ENCODE measurements around the gene FCSK.
"Not testable (repeated sequence)": the region's sequence is repeated elsewhere in the genome, so short reads cannot be mapped to it uniquely, and the experiment has no call there.

Gene FCSK

GRCh38 chr16:70442344-70442743 lies 12.1 kb upstream of the FCSK start:
- H3K27me3 ChIP-seq (ENCODE audit: control insufficient read depth, insufficient read depth, low read length), result no peaks in the 10 kb centered on the region
- no peaks in the 10 kb centered on the region for H3K36me3 ChIP-seq (ENCODE audit: control insufficient read depth, insufficient read depth, low read length)
- H3K4me3 ChIP-seq (ENCODE audit: low read depth, low read length), result no peak overlapping the region
- no peak overlapping the region for H3K27ac ChIP-seq (ENCODE audit: low read depth, low read length)
- no peak overlapping the region for H3K9ac ChIP-seq (ENCODE audit: low read depth, low read length)
- H3K9me3 ChIP-seq (ENCODE audit: control insufficient read depth, insufficient read depth, low read length), result no peaks in the 10 kb centered on the region
- peaks cover 14% of the 10 kb centered on the region for H3K4me1 ChIP-seq (ENCODE audit: control insufficient read depth, insufficient read depth, low read length)

DNA sequence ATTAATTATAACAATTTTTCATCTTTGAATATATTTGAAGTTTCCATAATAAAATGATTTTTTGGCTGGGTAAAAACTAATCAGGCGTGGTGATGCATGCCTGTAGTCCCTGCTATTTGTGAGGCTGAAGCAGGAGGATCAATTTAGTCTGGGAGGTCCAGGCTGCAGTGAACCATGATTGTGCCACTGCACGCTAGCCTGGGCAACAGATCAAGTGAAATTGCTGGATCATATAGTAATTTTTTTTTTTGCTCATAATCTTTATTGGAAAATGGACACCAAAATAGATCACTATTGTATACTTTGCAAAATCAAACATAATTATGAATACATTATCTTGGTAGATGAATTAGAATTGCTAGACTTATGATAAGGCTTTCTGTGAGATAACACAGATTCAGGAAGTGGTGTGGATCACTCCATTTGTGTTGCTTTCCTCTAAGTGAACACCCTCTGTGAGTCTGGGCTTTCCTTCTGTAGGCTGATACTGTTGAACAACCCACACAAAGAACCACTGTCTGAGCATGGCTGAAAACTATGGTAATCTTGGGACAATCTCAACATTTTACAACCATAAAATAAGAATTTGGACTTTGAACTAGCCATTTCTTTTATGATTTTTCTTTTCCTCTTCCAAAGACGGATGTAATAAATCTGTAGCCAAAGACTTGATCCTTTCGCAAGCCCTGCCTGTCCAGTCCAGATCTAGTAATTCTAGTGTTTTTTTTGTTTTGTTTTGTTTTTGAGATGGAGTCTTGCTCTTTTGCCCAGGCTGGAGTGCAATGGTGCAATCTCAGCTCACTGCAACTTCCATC lies 9.9 kb upstream of the FCSK start:
- Histone ChIP-seq H3K27me3 (ENCODE audit: control insufficient read depth, insufficient read depth, low read length) (no peaks in the 10 kb centered on the region), H3K9me3 (ENCODE audit: control insufficient read depth, insufficient read depth, low read length) (no peaks in the 10 kb centered on the region), H3K9ac (ENCODE audit: low read depth, low read length) (no peak overlapping the region), H3K4me3 (ENCODE audit: low read depth, low read length) (no peak overlapping the region), H3K4me1 (ENCODE audit: control insufficient read depth, insufficient read depth, low read length) (peaks cover 5% of the 10 kb centered on the region; the same call in 1 of the 2 replicates), H3K27ac (ENCODE audit: low read depth, low read length) (no peak overlapping the region), H3K36me3 (ENCODE audit: control insufficient read depth, insufficient read depth, low read length) (no peaks in the 10 kb centered on the region)

- H3K4me3 ChIP-seq (ENCODE audit: low read depth, low read length), result no peak overlapping the region
- H3K9ac ChIP-seq (ENCODE audit: low read depth, low read length), result no peak overlapping the region
- no peak overlapping the region for H3K27ac ChIP-seq (ENCODE audit: low read depth, low read length)
- no peaks in the 10 kb centered on the region for H3K36me3 ChIP-seq (ENCODE audit: control insufficient read depth, insufficient read depth, low read length)
- no peaks in the 10 kb centered on the region for H3K9me3 ChIP-seq (ENCODE audit: control insufficient read depth, insufficient read depth, low read length)
- H3K4me1 ChIP-seq (ENCODE audit: control insufficient read depth, insufficient read depth, low read length), result no peaks in the 10 kb centered on the region
- no peaks in the 10 kb centered on the region for H3K27me3 ChIP-seq (ENCODE audit: control insufficient read depth, insufficient read depth, low read length)
These were observed 6.3 kb upstream of the FCSK start for GRCh38 chr16:70448075-70448474.

DNA sequence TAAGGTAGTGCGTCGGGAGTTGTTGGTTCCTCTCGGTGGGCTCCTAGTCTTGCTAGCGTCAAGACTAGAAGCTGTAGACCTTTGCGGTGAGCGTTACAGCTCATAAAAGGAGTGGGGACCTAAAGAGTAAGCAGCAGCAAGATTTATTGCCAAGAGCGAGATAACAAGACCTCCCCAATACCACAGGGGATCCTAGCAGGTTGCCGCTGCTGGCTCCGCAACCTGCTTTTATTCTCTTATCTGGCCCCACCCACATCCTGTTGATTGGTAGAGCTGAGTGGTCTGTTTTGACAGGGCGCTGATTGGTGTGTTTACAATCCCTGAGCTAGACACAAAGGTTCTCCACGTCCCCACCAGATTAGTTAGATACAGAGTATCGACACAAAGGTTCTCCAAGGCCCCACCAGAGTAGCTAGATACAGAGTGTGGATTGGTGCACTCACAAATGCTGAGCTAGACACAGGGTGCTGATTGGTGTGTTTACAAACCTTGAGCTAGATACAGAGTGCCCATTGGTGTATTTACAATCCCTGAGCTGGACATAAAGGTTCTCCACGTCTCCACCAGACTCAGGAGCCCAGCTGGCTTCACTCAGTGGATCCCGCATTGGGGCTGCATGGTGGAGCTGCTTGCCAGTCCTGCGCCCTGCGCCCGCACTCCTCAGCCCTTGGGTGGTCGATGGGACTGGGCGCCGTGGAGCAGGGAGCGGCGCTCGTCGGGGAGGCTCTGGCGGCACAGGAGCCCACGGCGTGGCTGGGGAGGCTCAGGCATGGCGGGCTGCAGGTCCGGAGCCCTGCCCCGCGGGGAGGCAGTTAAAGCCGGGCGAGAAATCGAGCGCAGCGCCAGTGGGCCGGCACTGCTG lies 4.0 kb upstream of the FCSK start:
- H3K4me3 ChIP-seq (ENCODE audit: low read depth, low read length); H3K4me1 ChIP-seq (ENCODE audit: control insufficient read depth, insufficient read depth, low read length); H3K9me3 ChIP-seq (ENCODE audit: control insufficient read depth, insufficient read depth, low read length); H3K27me3 ChIP-seq (ENCODE audit: control insufficient read depth, insufficient read depth, low read length); H3K36me3 ChIP-seq (ENCODE audit: control insufficient read depth, insufficient read depth, low read length); H3K9ac ChIP-seq (ENCODE audit: low read depth, low read length); H3K27ac ChIP-seq (ENCODE audit: low read depth, low read length): not testable (repeated sequence)

- not testable (repeated sequence) for H3K27me3 ChIP-seq (ENCODE audit: control insufficient read depth, insufficient read depth, low read length); H3K36me3 ChIP-seq (ENCODE audit: control insufficient read depth, insufficient read depth, low read length); H3K9ac ChIP-seq (ENCODE audit: low read depth, low read length); H3K4me1 ChIP-seq (ENCODE audit: control insufficient read depth, insufficient read depth, low read length); H3K9me3 ChIP-seq (ENCODE audit: control insufficient read depth, insufficient read depth, low read length); H3K4me3 ChIP-seq (ENCODE audit: low read depth, low read length); H3K27ac ChIP-seq (ENCODE audit: low read depth, low read length)
These were observed 3.4 kb upstream of the FCSK start for GRCh38 chr16:70451004-70451340.

- H3K9me3 ChIP-seq (ENCODE audit: control insufficient read depth, insufficient read depth, low read length), result no peaks in the 10 kb centered on the region
- H3K27me3 ChIP-seq (ENCODE audit: control insufficient read depth, insufficient read depth, low read length), result no peaks in the 10 kb centered on the region
- H3K4me3 ChIP-seq (ENCODE audit: low read depth, low read length), result peak overlapping the region; percentile 84
- no peaks in the 10 kb centered on the region for H3K36me3 ChIP-seq (ENCODE audit: control insufficient read depth, insufficient read depth, low read length)
- peak overlapping the region; percentile 98 for H3K27ac ChIP-seq (ENCODE audit: low read depth, low read length)
- peak overlapping the region; percentile 99 for H3K9ac ChIP-seq (ENCODE audit: low read depth, low read length)
- H3K4me1 ChIP-seq (ENCODE audit: control insufficient read depth, insufficient read depth, low read length), result no peaks in the 10 kb centered on the region
These were observed 1.1 kb upstream of the FCSK start for GRCh38 chr16:70453117-70453891.

GRCh38 chr16:70453892-70454221 lies 538 bp upstream of the FCSK start:
- H3K4me1 ChIP-seq (ENCODE audit: control insufficient read depth, insufficient read depth, low read length), result no peaks in the 10 kb centered on the region
- peak overlapping the region; percentile 99 for H3K9ac ChIP-seq (ENCODE audit: low read depth, low read length)
- no peaks in the 10 kb centered on the region for H3K9me3 ChIP-seq (ENCODE audit: control insufficient read depth, insufficient read depth, low read length)
- no peaks in the 10 kb centered on the region for H3K27me3 ChIP-seq (ENCODE audit: control insufficient read depth, insufficient read depth, low read length)
- no peaks in the 10 kb centered on the region for H3K36me3 ChIP-seq (ENCODE audit: control insufficient read depth, insufficient read depth, low read length)
- peak overlapping the region; percentile 84 for H3K4me3 ChIP-seq (ENCODE audit: low read depth, low read length)
- peak overlapping the region; percentile 98 for H3K27ac ChIP-seq (ENCODE audit: low read depth, low read length)

DNA sequence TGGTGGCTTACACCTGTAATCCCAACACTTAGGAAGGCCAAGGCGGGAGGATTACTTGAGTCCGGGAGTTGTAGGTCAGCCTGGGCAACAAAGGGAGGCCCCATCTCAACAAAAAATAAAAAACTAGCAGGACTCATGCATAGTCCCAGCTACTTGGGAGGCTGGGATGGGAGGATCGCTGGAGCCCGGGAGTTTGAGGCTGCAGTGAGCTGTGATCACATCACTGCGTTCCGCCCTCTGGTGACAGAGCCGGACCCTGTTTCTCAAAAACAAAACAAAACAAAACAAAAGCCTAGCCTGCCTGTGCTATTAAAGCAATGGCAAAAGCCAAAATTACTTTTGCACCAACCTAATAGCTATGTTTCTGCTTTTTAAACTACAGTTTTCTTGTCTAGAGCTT lies 1.5 kb downstream of the FCSK start:
- Histone ChIP-seq H3K9ac (ENCODE audit: low read depth, low read length) (no peak overlapping the region), H3K27ac (ENCODE audit: low read depth, low read length) (no peak overlapping the region)

DNA sequence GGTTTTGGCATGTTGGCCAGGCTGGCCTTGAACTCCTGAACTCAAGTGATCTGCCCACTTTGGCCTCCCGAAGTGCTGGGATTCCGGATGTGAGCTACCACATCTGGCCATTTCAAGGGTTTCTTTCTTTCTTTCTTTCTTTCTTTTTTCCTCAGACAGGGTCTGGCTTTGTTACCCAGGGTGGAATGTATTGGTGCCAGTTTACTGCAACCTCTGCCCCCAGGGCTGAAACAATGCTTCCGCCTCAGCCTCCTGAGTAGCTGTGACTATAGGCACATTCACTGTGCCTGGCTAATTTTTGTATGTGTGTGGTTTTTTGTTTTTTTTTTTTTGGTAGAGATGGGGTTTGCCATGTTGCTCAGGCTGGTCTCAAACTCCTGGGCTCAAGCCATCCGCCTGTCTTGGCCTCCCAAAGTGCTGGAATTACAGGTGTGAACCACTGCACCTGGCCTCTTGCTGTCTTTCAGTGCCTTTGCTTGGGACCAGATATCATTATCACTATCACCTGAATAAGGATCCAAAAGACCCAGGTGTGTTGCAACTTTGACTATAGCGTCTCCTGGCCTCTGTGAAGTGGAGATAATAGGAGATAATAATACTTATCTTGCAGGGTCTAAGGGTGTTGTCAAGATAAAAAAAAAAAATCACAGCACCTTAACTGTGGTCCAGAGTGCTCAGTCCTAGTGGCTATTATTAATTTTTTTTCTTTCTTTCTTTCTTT lies 3.2 kb downstream of the FCSK start:
- H3K36me3 ChIP-seq (ENCODE audit: control insufficient read depth, insufficient read depth, low read length), result no peaks in the 10 kb centered on the region
- H3K9me3 ChIP-seq (ENCODE audit: control insufficient read depth, insufficient read depth, low read length), result no peaks in the 10 kb centered on the region
- no peak overlapping the region for H3K4me3 ChIP-seq (ENCODE audit: low read depth, low read length)
- no peak overlapping the region for H3K9ac ChIP-seq (ENCODE audit: low read depth, low read length)
- H3K4me1 ChIP-seq (ENCODE audit: control insufficient read depth, insufficient read depth, low read length), result no peaks in the 10 kb centered on the region
- no peak overlapping the region for H3K27ac ChIP-seq (ENCODE audit: low read depth, low read length)
- H3K27me3 ChIP-seq (ENCODE audit: control insufficient read depth, insufficient read depth, low read length), result no peaks in the 10 kb centered on the region

More for the DNA sequence above, 1.5 kb downstream of the FCSK start:
- Histone ChIP-seq H3K4me3 (ENCODE audit: low read depth, low read length) (no peak overlapping the region), H3K9me3 (ENCODE audit: control insufficient read depth, insufficient read depth, low read length) (no peaks in the 10 kb centered on the region), H3K4me1 (ENCODE audit: control insufficient read depth, insufficient read depth, low read length) (no peaks in the 10 kb centered on the region), H3K27me3 (ENCODE audit: control insufficient read depth, insufficient read depth, low read length) (no peaks in the 10 kb centered on the region), H3K36me3 (ENCODE audit: control insufficient read depth, insufficient read depth, low read length) (no peaks in the 10 kb centered on the region)

DNA sequence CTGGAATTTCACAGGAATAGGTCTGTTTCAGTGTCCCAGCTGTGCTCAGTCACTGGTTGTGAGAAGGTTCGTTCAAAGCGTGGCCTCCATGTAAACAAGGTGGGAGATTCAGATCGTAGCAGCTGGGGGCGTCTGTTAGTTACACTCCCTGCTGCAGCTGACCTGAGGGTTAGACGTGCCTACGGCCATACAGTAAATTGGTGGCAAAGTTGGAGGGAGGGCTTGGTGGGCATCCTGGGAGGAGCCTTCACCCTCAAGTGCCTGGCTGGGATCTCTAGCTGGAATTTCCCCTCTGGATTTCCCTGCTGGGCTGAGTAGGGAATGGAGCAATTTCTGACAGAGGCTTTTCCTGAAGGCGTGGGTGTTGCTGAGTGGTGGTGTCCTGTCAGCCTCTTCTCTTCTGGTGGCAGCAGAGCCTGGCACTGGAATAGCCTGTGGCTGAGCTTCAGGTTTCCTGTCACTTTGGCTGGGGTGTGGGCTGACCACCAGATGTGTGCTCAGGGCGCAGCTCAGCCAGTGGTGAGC lies 6.4 kb downstream of the FCSK start:
- H3K9ac ChIP-seq (ENCODE audit: low read depth, low read length), result no peak overlapping the region
- H3K9me3 ChIP-seq (ENCODE audit: control insufficient read depth, insufficient read depth, low read length), result no peaks in the 10 kb centered on the region
- no peaks in the 10 kb centered on the region for H3K27me3 ChIP-seq (ENCODE audit: control insufficient read depth, insufficient read depth, low read length)
- no peaks in the 10 kb centered on the region for H3K36me3 ChIP-seq (ENCODE audit: control insufficient read depth, insufficient read depth, low read length)
- no peak overlapping the region for H3K4me3 ChIP-seq (ENCODE audit: low read depth, low read length)
- no peak overlapping the region for H3K27ac ChIP-seq (ENCODE audit: low read depth, low read length)
- no peaks in the 10 kb centered on the region for H3K4me1 ChIP-seq (ENCODE audit: control insufficient read depth, insufficient read depth, low read length)
